ENCODE results near the gene CES4A.
A peak's percentile ranks its signal among the peaks of the same experiment; 100 is the strongest.

CES4A gene

GRCh38 chr16:66961065-66961744 is 27.2 kb upstream of the CES4A start, which contains the start of gene CES3:
CES3 (plus strand) TSS chr16:66961266; CDS start chr16:66961308, 42 bp downstream.
- TF ChIP-seq, protein P1, sequence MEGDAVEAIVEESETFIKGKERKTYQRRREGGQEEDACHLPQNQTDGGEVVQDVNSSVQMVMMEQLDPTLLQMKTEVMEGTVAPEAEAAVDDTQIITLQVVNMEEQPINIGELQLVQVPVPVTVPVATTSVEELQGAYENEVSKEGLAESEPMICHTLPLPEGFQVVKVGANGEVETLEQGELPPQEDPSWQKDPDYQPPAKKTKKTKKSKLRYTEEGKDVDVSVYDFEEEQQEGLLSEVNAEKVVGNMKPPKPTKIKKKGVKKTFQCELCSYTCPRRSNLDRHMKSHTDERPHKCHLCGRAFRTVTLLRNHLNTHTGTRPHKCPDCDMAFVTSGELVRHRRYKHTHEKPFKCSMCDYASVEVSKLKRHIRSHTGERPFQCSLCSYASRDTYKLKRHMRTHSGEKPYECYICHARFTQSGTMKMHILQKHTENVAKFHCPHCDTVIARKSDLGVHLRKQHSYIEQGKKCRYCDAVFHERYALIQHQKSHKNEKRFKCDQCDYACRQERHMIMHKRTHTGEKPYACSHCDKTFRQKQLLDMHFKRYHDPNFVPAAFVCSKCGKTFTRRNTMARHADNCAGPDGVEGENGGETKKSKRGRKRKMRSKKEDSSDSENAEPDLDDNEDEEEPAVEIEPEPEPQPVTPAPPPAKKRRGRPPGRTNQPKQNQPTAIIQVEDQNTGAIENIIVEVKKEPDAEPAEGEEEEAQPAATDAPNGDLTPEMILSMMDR (IDR thresholded peaks at IDR 0.05; ENCODE audit: low read length), result peak; percentile 95
- no peak for TF ChIP-seq EZH2 (IDR thresholded peaks at IDR 0.05; ENCODE audit: borderline replicate concordance, low read length)
- Histone ChIP-seq H4K20me1 (ENCODE audit: insufficient read depth, low read length) (no peaks in the 10 kb centered on the region), H3K27ac (ENCODE audit: low read depth, low read length, poor library complexity, severe bottlenecking) (no peak within 1 kb of the TSS), H3K4me2 (ENCODE audit: low read length) (peak within 1 kb of the TSS; percentile 25; the same call in 1 of the 2 replicates), H3K9ac (ENCODE audit: low read length) (no peak within 1 kb of the TSS), H3K27me3 (ENCODE audit: insufficient read depth, low read length) (no peaks in the 10 kb centered on the region), H3K4me3 (ENCODE audit: low read depth, low read length, poor library complexity, severe bottlenecking) (peak within 1 kb of the TSS; percentile 10), H3K4me1 (ENCODE audit: insufficient read depth, low read length, severe bottlenecking) (peaks cover 13% of the 10 kb centered on the region), H2AFZ (ENCODE audit: low read length) (no peak within 1 kb of the TSS; the same call in 1 of the 2 replicates), H3K9me2 (ENCODE audit: low read depth, low read length) (no peaks in the 10 kb centered on the region), H3K9me3 (ENCODE audit: low read length) (no peaks in the 10 kb centered on the region), H3F3A (ENCODE audit: insufficient read depth, low read length) (no peaks in the 10 kb centered on the region), H3K79me2 (ENCODE audit: insufficient read depth, low read length) (no peaks in the 10 kb centered on the region), H3K36me3 (ENCODE audit: insufficient read depth, low read length) (no peaks in the 10 kb centered on the region)

GRCh38 chr16:66961914-66962313 is 26.5 kb upstream of the CES4A start:
- H3K4me2 ChIP-seq (ENCODE audit: low read length), result peak overlapping the region; percentile 2; the same call in 1 of the 2 replicates
- H3K4me1 ChIP-seq (ENCODE audit: insufficient read depth, low read length, severe bottlenecking), result peaks cover 13% of the 10 kb centered on the region
- H3K4me3 ChIP-seq (ENCODE audit: low read depth, low read length, poor library complexity, severe bottlenecking), result no peak overlapping the region
- TF ChIP-seq, protein P1 (IDR thresholded peaks at IDR 0.05; ENCODE audit: low read length), result no peak
- TF ChIP-seq EZH2 (IDR thresholded peaks at IDR 0.05; ENCODE audit: borderline replicate concordance, low read length), result no peak
- H3K79me2 ChIP-seq (ENCODE audit: insufficient read depth, low read length), result no peaks in the 10 kb centered on the region
- no peaks in the 10 kb centered on the region for H3K9me3 ChIP-seq (ENCODE audit: low read length)
- H4K20me1 ChIP-seq (ENCODE audit: insufficient read depth, low read length), result no peaks in the 10 kb centered on the region
- no peak overlapping the region for H3K27ac ChIP-seq (ENCODE audit: low read depth, low read length, poor library complexity, severe bottlenecking)
- no peaks in the 10 kb centered on the region for H3K36me3 ChIP-seq (ENCODE audit: insufficient read depth, low read length)
- H3F3A ChIP-seq (ENCODE audit: insufficient read depth, low read length), result no peaks in the 10 kb centered on the region
- H3K27me3 ChIP-seq (ENCODE audit: insufficient read depth, low read length), result no peaks in the 10 kb centered on the region
- no peaks in the 10 kb centered on the region for H3K9me2 ChIP-seq (ENCODE audit: low read depth, low read length)
- no peak overlapping the region for H3K9ac ChIP-seq (ENCODE audit: low read length)
- no peak overlapping the region; the same call in 1 of the 2 replicates for H2AFZ ChIP-seq (ENCODE audit: low read length)

GRCh38 chr16:66964049-66964448 is 24.3 kb upstream of the CES4A start:
- no peaks in the 10 kb centered on the region for H4K20me1 ChIP-seq (ENCODE audit: insufficient read depth, low read length)
- no peak overlapping the region for H3K27ac ChIP-seq (ENCODE audit: low read depth, low read length, poor library complexity, severe bottlenecking)
- H3K9ac ChIP-seq (ENCODE audit: low read length), result no peak overlapping the region
- no peaks in the 10 kb centered on the region for H3K79me2 ChIP-seq (ENCODE audit: insufficient read depth, low read length)
- no peak overlapping the region for H3K4me2 ChIP-seq (ENCODE audit: low read length)
- no peaks in the 10 kb centered on the region for H3K9me2 ChIP-seq (ENCODE audit: low read depth, low read length)
- TF ChIP-seq, protein P1 (IDR thresholded peaks at IDR 0.05; ENCODE audit: low read length), result peak; percentile 24; the same call in 1 of the 2 replicates
- no peak for TF ChIP-seq EZH2 (IDR thresholded peaks at IDR 0.05; ENCODE audit: borderline replicate concordance, low read length)
- no peaks in the 10 kb centered on the region for H3F3A ChIP-seq (ENCODE audit: insufficient read depth, low read length)
- H3K4me3 ChIP-seq (ENCODE audit: low read depth, low read length, poor library complexity, severe bottlenecking), result no peak overlapping the region
- no peak overlapping the region for H2AFZ ChIP-seq (ENCODE audit: low read length)
- H3K9me3 ChIP-seq (ENCODE audit: low read length), result no peaks in the 10 kb centered on the region
- H3K27me3 ChIP-seq (ENCODE audit: insufficient read depth, low read length), result no peaks in the 10 kb centered on the region; the same call in 1 of the 2 replicates
- H3K36me3 ChIP-seq (ENCODE audit: insufficient read depth, low read length), result no peaks in the 10 kb centered on the region
- peaks cover 13% of the 10 kb centered on the region for H3K4me1 ChIP-seq (ENCODE audit: insufficient read depth, low read length, severe bottlenecking)
